CD4-positive, alpha-beta T cell treated with Interleukin-1 beta for 1 hour (primary cell): ENCODE measurements around the gene ZNHIT2.
A peak's percentile ranks its signal among the peaks of the same experiment; 100 is the strongest.

ENCODE experiments used
- DNase-seq, 2 donors: peaks; one replicate each; pipeline ENCODE4 v3.0.0-alpha.2; 2020 to 2022

ZNHIT2 gene

GRCh38 chr11:65118097-65118837 lies 766 bp upstream of the ZNHIT2 start:
- DNase-seq, result no peak

DNA sequence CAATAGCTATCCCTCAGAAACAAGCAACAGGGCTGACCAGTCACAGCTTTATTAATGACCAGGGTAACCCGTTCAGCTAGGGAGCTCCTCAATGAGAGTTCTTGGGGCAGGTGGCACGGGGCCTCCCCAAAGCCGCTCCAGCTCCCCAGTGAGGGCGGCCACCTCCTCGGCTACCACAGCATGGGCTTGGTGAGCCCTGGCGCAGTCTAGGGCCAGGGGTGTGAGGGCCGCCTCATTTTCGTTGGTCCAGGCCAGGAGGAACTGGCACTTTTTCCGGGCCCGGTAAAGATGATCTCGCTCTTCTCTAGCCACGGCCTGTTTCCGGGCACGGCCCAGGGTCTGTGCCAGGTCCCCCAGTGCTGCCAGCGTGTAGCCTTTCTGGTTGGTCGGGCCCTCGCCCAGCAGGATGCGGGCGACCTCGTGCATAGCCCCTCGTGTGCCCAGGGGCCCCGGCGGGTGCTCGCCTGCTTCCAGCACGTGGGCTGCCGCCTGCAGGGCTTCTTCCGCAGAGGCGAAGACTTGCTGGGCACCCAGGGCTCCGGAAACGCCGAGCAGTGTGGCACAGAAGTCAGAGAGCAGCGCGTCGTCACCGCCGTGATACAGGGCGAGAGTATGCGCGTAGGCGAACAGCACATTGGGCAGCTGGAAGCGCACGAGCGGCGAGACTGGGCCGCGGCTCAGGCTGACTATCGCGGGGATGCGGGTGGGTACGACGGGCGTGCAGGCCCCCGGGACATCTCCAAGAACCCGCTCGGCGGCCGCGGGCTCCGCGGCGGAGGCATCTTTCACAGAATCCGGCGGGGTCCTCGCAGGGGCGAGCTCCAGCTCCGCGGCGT lies 913 bp downstream of the ZNHIT2 start:
- peak; percentile 63 to 67 for DNase-seq

DNA sequence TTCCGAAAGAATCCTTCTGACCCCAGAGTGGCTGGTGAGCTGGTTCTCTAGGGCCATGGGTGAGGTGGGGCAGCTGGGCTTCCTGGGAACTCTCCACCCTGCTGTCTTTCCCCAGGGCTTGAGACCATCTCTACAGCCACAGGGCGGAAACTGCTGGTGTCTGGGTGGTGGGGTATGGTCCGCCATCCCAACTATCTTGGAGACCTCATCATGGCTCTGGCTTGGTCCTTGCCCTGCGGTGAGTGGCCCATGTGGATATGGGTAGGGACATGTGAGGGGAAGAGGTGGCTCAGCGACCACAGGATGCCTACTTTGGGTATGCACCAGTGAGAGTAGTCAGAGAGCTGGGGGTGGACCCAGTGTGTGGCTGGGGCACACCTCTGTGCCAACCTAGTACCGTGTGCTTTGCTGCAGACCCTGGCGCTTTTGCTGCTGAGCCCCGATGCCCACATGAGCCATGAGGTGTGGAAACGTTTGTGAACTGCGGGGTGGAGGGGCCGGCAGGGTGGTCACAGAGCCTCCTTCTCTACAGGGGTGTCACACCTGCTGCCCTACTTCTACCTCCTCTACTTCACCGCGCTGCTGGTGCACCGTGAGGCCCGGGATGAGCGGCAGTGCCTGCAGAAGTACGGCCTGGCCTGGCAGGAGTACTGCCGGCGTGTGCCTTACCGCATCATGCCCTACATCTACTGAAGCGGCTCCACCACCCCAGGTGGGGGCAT lies 2.0 kb downstream of the ZNHIT2 start:
- DNase-seq, result no peak

DNA sequence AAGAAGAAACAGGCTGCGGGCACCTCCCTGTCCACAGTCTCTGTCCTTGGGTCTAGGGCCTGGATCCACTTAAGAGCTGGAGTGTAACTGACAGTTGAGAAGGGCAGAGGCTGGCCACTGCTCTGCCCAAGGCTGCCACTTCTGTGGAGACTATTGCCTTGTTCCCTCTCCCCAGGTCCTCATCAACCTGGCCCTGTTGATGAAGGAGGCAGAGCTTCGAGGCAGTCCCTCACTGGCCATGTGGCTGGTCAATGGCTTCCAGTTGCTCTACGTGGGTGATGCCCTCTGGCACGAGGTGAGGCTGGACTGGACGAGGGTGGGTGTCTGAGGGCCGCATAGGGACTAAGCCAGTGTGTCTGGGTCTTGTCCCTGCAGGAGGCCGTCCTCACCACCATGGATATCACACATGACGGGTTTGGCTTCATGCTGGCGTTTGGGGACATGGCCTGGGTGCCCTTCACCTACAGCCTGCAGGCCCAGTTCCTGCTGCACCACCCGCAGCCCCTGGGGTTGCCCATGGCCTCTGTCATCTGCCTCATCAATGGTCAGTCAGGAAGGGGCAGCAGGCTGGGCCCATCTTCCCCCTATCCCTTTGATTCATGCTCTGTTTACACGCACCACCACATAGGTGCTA lies 2.8 kb downstream of the ZNHIT2 start:
- DNase-seq, result no peak

- no peak for DNase-seq
Measured at GRCh38 chr11:65113839-65114238, 3.7 kb downstream of the ZNHIT2 start.

- no peak for DNase-seq
Measured at GRCh38 chr11:65113361-65113756, 4.1 kb downstream of the ZNHIT2 start.

- peak; percentile 80 to 81 for DNase-seq
Measured at GRCh38 chr11:65112546-65113360, 4.7 kb downstream of the ZNHIT2 start.

GRCh38 chr11:65111744-65112545 lies 5.6 kb downstream of the ZNHIT2 start, which contains the start of gene TM7SF2:
TM7SF2 (plus strand) TSS chr11:65111872; CDS start chr11:65112016, 144 bp downstream.
- peak; percentile 95 for DNase-seq

DNA sequence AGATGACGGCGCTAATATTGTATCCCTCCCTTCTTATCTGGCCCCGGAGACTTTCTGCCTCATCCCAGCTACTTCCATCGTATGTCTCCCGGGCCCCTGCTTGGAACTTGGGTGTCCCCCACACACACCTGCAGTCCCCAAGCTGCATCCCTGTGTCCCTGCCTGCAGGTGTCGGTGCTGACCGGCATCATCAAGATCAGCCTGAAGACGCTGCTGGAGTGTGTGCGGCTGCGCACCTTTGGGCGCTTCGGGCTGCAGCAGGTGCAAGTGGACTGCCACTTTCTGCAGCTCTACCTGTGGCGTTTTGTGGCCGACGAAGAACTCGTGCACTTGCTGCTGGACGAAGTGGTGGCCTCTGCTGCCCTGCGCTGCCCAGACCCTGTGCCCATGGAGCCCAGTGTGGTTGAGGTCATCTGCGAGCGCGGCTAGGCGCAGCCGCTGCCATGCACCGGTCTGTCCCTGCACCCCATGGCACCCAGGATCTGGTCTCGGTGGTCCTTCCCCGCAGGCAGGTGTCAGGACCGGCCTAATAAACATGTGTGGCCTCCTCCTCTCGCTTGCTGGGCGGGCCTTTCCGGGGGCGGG lies 6.2 kb downstream of the ZNHIT2 start:
- DNase-seq, result no peak

- DNase-seq, result peak; percentile 91 to 96
Measured at GRCh38 chr11:65110354-65110861, 7.1 kb downstream of the ZNHIT2 start.

GRCh38 chr11:65109231-65110198 lies 8.0 kb downstream of the ZNHIT2 start:
- DNase-seq, result no peak

GRCh38 chr11:65108469-65109123 lies 8.9 kb downstream of the ZNHIT2 start:
- no peak for DNase-seq

DNA sequence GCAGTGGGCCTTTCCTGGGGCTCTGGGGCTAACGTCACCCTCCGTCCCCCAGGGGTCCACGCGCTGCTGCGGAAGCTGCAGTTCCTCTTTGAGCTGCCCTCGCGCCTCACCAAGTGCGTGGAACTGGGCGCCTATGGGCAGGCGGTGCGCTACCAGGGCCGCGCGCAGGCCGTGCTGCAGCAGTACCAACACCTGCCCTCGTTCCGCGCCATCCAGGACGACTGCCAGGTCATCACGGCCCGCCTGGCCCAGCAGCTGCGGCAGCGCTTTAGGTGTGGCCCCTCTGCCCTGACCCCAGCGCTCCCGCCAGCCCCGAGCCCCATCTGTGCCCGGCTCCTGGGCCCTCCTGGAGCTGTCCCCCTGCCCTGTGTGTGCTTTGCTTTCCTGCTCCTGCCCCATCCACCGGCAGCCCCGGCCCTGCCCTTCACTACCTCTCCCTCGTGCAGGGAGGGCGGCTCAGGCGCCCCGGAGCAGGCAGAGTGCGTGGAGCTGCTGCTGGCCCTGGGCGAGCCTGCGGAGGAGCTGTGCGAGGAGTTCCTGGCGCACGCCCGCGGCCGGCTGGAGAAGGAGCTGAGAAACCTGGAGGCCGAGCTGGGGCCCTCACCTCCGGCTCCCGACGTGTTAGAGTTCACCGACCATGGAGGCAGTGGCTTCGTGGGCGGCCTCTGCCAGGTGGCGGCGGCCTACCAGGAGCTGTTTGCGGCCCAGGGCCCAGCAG lies 9.6 kb downstream of the ZNHIT2 start:
- no peak for DNase-seq

GRCh38 chr11:65107078-65107477 lies 10.4 kb downstream of the ZNHIT2 start:
- DNase-seq, result no peak

GRCh38 chr11:65104628-65105027 lies 12.9 kb downstream of the ZNHIT2 start:
- DNase-seq, result no peak

GRCh38 chr11:65103476-65103875 lies 14.0 kb downstream of the ZNHIT2 start:
- no peak for DNase-seq

GRCh38 chr11:65102142-65103095 lies 15.1 kb downstream of the ZNHIT2 start:
- DNase-seq, result no peak
